DOHH2 (cell line): ENCODE measurements around the gene SLC9C2.

ENCODE experiments used
- H3F3A ChIP-seq: fragments of 200-600 bp; sonication (generic), shearing (Covaris generic); 2 replicates; pipeline ENCODE4 v1.6.0; 2016; ENCODE audit warnings: antibody characterized with exemption, mild to moderate bottlenecking; ENCODE audit not compliant: control insufficient read depth, insufficient read depth
- H3K27ac ChIP-seq: fragments of 200-600 bp; sonication (generic); 2 replicates; pipeline ENCODE4 v1.5.1; 2014; ENCODE audit warnings: low read depth, mild to moderate bottlenecking, low read length, moderate library complexity
- H3K27me3 ChIP-seq: fragments of 200-600 bp; sonication (generic); 2 replicates; pipeline ENCODE4 v1.6.1; 2014; ENCODE audit warnings: mild to moderate bottlenecking, low read length, mixed read lengths; ENCODE audit not compliant: control insufficient read depth
- H3K36me3 ChIP-seq: fragments of 200-600 bp; sonication (generic); 2 replicates; pipeline ENCODE4 v1.6.1; 2014; ENCODE audit warnings: mild to moderate bottlenecking, low read length, moderate library complexity, mixed read lengths; ENCODE audit not compliant: control insufficient read depth
- H3K4me1 ChIP-seq: fragments of 200-600 bp; sonication (generic); 2 replicates; pipeline ENCODE4 v1.6.1; 2014; ENCODE audit warnings: mild to moderate bottlenecking, low read length, mixed read lengths; ENCODE audit not compliant: control insufficient read depth
- H3K4me2 ChIP-seq: fragments of 200-600 bp; sonication (generic); 2 replicates; pipeline ENCODE4 v1.6.0; 2014; ENCODE audit warnings: mild to moderate bottlenecking, low read length, moderate library complexity
- H3K4me3 ChIP-seq: fragments of 200-600 bp; sonication (generic); 2 replicates; pipeline ENCODE4 v1.5.1; 2014; ENCODE audit warnings: mild to moderate bottlenecking, low read length, mixed read lengths
- H3K79me2 ChIP-seq: fragments of 200-600 bp; sonication (generic); 2 replicates; pipeline ENCODE4 v1.6.1; 2014; ENCODE audit warnings: mild to moderate bottlenecking, low read length, mixed read lengths; ENCODE audit not compliant: control insufficient read depth
- H3K9me2 ChIP-seq: fragments of 200-600 bp; sonication (generic); replicated peaks from 2 replicates; pipeline ENCODE4 v1.6.1; 2014; ENCODE audit warnings: mild to moderate bottlenecking, low read length, mixed read lengths; ENCODE audit not compliant: control insufficient read depth
- H3K9me3 ChIP-seq: fragments of 200-600 bp; sonication (generic); 2 replicates; pipeline ENCODE4 v1.6.1; 2014; ENCODE audit warnings: antibody characterized with exemption, low read length, mixed read lengths; ENCODE audit not compliant: control insufficient read depth, insufficient read depth
- H4K20me1 ChIP-seq: fragments of 200-600 bp; sonication (generic); 2 replicates; pipeline ENCODE4 v1.6.0; 2014; ENCODE audit warnings: low read depth, mild to moderate bottlenecking, antibody characterized with exemption, low read length, moderate library complexity; ENCODE audit not compliant: control insufficient read depth, insufficient read depth
- EZH2phosphoT487 ChIP-seq: fragments of 200-600 bp; sonication (generic); IDR thresholded peaks from 2 replicates; pipeline ENCODE4 v1.6.1; 2017; ENCODE audit warnings: borderline replicate concordance, mild to moderate bottlenecking, antibody characterized with exemption, low read length, moderate library complexity, mixed read lengths
- TF ChIP-seq, protein P1 (sequence below): fragments of 200-600 bp; sonication (generic); IDR thresholded peaks from one replicate; pipeline ENCODE4 v1.5.1; 2014; ENCODE audit warnings: antibody characterized with exemption, mild to moderate bottlenecking, low read depth, low read length; ENCODE audit not compliant: poor library complexity, severe bottlenecking

SLC9C2 gene

DNA sequence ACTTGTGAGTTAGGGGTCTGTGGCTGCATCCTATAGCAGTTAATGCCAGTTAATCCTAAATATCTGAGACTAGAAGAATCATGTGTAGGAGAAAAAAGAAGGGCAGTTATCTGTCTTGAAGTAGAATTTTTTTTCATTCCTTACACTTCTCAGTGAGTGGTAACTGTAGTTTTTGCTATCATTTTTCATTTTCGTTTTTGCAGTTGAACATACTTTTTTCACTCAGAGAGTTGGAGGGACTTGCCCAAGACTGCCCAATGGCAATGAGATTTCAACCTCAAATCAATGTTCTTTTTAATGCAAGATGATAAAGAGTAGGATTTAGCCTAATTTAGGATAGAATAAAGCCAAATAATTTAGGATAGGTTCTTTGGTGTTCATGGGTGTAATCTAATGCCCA lies 120.2 kb downstream of the SLC9C2 start:
- peaks cover 90% of the 10 kb centered on the region for H3K36me3 ChIP-seq

DNA sequence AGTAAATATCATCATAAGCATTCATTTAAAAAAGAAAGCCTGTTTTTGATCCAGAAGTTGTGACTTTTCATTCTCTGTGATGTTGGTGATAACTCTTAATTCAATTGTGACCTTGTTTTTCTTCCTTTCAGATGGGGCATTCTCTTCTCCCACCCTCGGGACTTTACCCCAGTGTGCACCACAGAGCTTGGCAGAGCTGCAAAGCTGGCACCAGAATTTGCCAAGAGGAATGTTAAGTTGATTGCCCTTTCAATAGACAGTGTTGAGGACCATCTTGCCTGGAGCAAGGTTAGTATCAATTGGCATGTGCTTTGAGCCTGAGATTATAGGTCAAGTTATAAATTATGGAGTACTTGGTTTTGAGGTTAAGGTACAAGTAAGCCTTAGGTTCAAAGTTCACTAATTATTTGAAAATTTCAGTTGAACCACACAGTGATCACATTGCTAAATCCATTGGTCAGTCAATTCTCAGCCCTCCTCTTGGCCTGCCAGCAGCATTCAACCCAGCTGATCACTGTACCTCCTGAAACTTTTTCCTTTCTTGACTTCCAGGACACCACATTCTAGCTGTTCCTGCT lies 121.6 kb downstream of the SLC9C2 start:
- no peaks in the 10 kb centered on the region for H3K9me3 ChIP-seq
- H3K4me1 ChIP-seq, result peaks cover 19% of the 10 kb centered on the region
- H3K27me3 ChIP-seq, result no peaks in the 10 kb centered on the region
- no peak overlapping the region for H3K4me2 ChIP-seq
- no peak overlapping the region for H3K27ac ChIP-seq
- TF ChIP-seq, protein P1, sequence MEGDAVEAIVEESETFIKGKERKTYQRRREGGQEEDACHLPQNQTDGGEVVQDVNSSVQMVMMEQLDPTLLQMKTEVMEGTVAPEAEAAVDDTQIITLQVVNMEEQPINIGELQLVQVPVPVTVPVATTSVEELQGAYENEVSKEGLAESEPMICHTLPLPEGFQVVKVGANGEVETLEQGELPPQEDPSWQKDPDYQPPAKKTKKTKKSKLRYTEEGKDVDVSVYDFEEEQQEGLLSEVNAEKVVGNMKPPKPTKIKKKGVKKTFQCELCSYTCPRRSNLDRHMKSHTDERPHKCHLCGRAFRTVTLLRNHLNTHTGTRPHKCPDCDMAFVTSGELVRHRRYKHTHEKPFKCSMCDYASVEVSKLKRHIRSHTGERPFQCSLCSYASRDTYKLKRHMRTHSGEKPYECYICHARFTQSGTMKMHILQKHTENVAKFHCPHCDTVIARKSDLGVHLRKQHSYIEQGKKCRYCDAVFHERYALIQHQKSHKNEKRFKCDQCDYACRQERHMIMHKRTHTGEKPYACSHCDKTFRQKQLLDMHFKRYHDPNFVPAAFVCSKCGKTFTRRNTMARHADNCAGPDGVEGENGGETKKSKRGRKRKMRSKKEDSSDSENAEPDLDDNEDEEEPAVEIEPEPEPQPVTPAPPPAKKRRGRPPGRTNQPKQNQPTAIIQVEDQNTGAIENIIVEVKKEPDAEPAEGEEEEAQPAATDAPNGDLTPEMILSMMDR, result no peak
- H3F3A ChIP-seq, result no peaks in the 10 kb centered on the region
- H3K9me2 ChIP-seq, result no peaks in the 10 kb centered on the region
- peaks cover 81% of the 10 kb centered on the region for H3K36me3 ChIP-seq
- H4K20me1 ChIP-seq, result peaks cover 4% of the 10 kb centered on the region; the same call in 1 of the 2 replicates
- no peak overlapping the region for H3K4me3 ChIP-seq
- H3K79me2 ChIP-seq, result peaks cover 38% of the 10 kb centered on the region

More for the DNA sequence above, 120.2 kb downstream of the SLC9C2 start:
- no peak for TF ChIP-seq EZH2phosphoT487
- TF ChIP-seq, protein P1, result no peak
- Histone ChIP-seq H3F3A (no peaks in the 10 kb centered on the region), H3K9me3 (no peaks in the 10 kb centered on the region), H3K4me1 (peaks cover 18% of the 10 kb centered on the region), H3K4me3 (no peak overlapping the region), H3K9me2 (no peaks in the 10 kb centered on the region), H3K27ac (no peak overlapping the region), H3K27me3 (no peaks in the 10 kb centered on the region), H3K4me2 (no peak overlapping the region), H3K79me2 (peaks cover 28% of the 10 kb centered on the region), H4K20me1 (peaks cover 2% of the 10 kb centered on the region; the same call in 1 of the 2 replicates)

DNA sequence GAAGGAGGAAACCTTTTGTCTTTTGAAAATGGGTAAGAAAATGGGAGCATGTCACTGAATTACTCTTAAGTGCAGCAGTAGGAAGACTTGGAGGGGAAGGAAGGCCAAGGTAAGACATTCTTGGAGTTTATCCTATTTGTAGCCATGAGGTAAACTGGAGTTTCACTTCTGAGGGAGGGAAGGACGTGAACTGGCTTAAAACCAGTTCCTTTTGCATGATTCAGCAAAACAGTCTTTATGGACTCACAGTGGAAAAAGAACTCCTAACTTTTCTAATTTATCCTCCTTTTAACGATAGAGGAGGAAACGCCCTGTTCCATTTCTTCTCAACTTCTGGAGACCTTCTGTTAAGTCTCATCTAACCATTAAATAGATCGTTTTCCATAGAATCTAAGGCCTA lies 123.2 kb downstream of the SLC9C2 start:
- TF ChIP-seq, protein P1, result no peak
- no peak for TF ChIP-seq EZH2phosphoT487
- H3K4me3 ChIP-seq, result no peak overlapping the region
- no peaks in the 10 kb centered on the region for H3F3A ChIP-seq
- no peaks in the 10 kb centered on the region for H3K9me2 ChIP-seq
- no peaks in the 10 kb centered on the region for H3K27me3 ChIP-seq
- H3K4me2 ChIP-seq, result peak overlapping the region; percentile 93
- H3K79me2 ChIP-seq, result peaks cover 47% of the 10 kb centered on the region
- H4K20me1 ChIP-seq, result peaks cover 4% of the 10 kb centered on the region; the same call in 1 of the 2 replicates
- H3K4me1 ChIP-seq, result peaks cover 28% of the 10 kb centered on the region
- no peak overlapping the region for H3K27ac ChIP-seq
- H3K36me3 ChIP-seq, result peaks cover 64% of the 10 kb centered on the region
- no peaks in the 10 kb centered on the region for H3K9me3 ChIP-seq
